Activated B cell treated with CpG ODN at 0.5 μM for 24 hours (primary cell): Measurements from ENCODE around the gene KRCC1. TPM values are rescaled to one million over a fixed set of nuclear protein-coding genes. Genes with fewer than 3 reads are reported as not detected.

Experiments used
- ATAC-seq: fragments of 200-7000 bp; cut with Tn5 transposase; one replicate; pipeline ENCODE4 v1.10.0; 2021; ENCODE audit warnings: low read depth, mild to moderate bottlenecking, moderate library complexity
- CTCF ChIA-PET: fragments of 350-600 bp; sonication (Branson Sonifier 250); formaldehyde crosslinking; loops from one replicate; lab custom pipeline; 2021; ENCODE audit warnings: antibody characterized with exemption; lab: Charles Lee
- POLR2A ChIA-PET: fragments of 350-600 bp; sonication (Branson Sonifier 250); formaldehyde crosslinking; loops from one replicate; lab custom pipeline; 2021; ENCODE audit warnings: antibody characterized with exemption; lab: Charles Lee
- DNase-seq: peaks from one replicate; pipeline ENCODE4 v3.0.0; 2022
- H3K27ac Mint-ChIP-seq: one replicate; pipeline ENCODE4 v1.8.0; 2020; ENCODE audit warnings: mixed read lengths
- H3K27me3 Mint-ChIP-seq: one replicate; pipeline ENCODE4 v1.8.0; 2021; ENCODE audit warnings: mixed read lengths
- H3K36me3 Mint-ChIP-seq: one replicate; pipeline ENCODE4 v1.8.0; 2021; ENCODE audit warnings: low read depth, mixed read lengths
- H3K4me1 Mint-ChIP-seq: one replicate; pipeline ENCODE4 v1.8.0; 2021; ENCODE audit warnings: mixed read lengths
- H3K4me3 Mint-ChIP-seq: one replicate; pipeline ENCODE4 v1.8.0; 2020; ENCODE audit warnings: mild to moderate bottlenecking, mixed read lengths
- H3K9me3 Mint-ChIP-seq: one replicate; pipeline ENCODE4 v1.8.0; 2020; ENCODE audit warnings: mixed read lengths
- CTCF ChIP-seq: fragments of 200-600 bp; IDR thresholded peaks from one replicate; pipeline ENCODE4 v1.8.0; 2022; ENCODE audit warnings: antibody characterized with exemption, mild to moderate bottlenecking
- intact Hi-C: fragments of 100-400 bp; cut with micrococcal nuclease; formaldehyde crosslinking; loops from one replicate; pipeline ENCODE4 v1.15.1; 2024
- total RNA-seq: library from RNA; stranded (reverse); gene quantifications from 2 replicates; pipeline ENCODE4 v1.2.3, GENCODE V29; 2022

The KRCC1 gene
- total RNA-seq, 1 donor from 2014 or later = 20.8 TPM

- DNase-seq (no peak), ATAC-seq (no peak)
- Mint-ChIP-seq H3K36me3 (no peaks in the 10 kb centered on the region), H3K9me3 (no peaks in the 10 kb centered on the region), H3K27me3 (no peaks in the 10 kb centered on the region), H3K4me3 (no peak overlapping the region), H3K4me1 (no peaks in the 10 kb centered on the region), H3K27ac (no peak overlapping the region)
- ChIA-PET CTCF (no interaction called here), POLR2A (no interaction called here)
- intact Hi-C loops = loop anchor here (10.0 kb wide), 1 partner anchor 238 kb away; no protein-coding TSS in a partner anchor
- TF ChIP-seq CTCF = no peak
These were observed 11.0 kb upstream of the KRCC1 start for GRCh38 chr2:88066543-88066942.

DNA sequence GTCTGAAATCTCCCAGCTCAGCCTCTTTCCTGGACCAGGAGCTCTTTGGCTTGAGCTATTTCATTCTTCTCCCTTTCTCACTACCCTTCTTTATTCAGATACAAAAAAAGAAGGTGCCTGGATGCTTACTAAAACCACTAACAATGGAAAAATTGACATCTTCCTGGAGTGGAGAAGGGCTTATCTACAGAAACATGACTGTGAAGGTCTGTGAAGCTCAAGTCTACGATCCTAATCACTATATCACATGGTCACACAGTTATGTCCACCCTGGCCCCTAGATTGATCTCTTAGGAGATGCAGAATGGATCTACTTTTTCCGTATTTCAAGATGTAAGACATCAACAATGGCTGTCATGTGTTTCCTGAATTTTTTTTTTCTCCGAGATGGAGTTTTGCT, 5.7 kb upstream of the KRCC1 start:
- ChIA-PET CTCF (interaction anchor here (1.1 to 2.6 kb wide), 9 partner anchors 10 to 108 kb away, joined by 3 to 40 read pairs (median 5); partner anchors contain the start of gene THNSL2), POLR2A (no interaction called here)
- Mint-ChIP-seq H3K27me3 (no peaks in the 10 kb centered on the region), H3K9me3 (no peaks in the 10 kb centered on the region), H3K27ac (no peak overlapping the region), H3K4me3 (no peak overlapping the region), H3K36me3 (no peaks in the 10 kb centered on the region), H3K4me1 (peaks cover 2% of the 10 kb centered on the region)
- ATAC-seq (no peak), DNase-seq (no peak)
- intact Hi-C loops = loop anchor here (10.0 kb wide), 1 partner anchor 244 kb away; no protein-coding TSS in a partner anchor
- no peak for TF ChIP-seq CTCF

- Mint-ChIP-seq H3K27me3 (no peaks in the 10 kb centered on the region), H3K36me3 (no peaks in the 10 kb centered on the region), H3K27ac (no peak overlapping the region), H3K4me1 (peaks cover 6% of the 10 kb centered on the region), H3K4me3 (no peak overlapping the region), H3K9me3 (no peaks in the 10 kb centered on the region)
- CTCF ChIA-PET = interaction anchor here (1.0 to 2.6 kb wide), 18 partner anchors 8 to 127 kb away, joined by 3 to 40 read pairs (median 4); partner anchors contain the start of gene THNSL2
- POLR2A ChIA-PET = interaction anchor here (1.8 kb wide), 1 partner anchor 44 kb away, joined by 13 read pairs; the partner anchor contains the start of gene RNU2-63P
- ATAC-seq = no peak
- TF ChIP-seq CTCF = no peak
- DNase-seq = no peak
- intact Hi-C loops = loop anchor here (1.0 to 10.0 kb wide), 3 partner anchors 99 to 244 kb away; no protein-coding TSS in a partner anchor
These were observed 5.3 kb upstream of the KRCC1 start for GRCh38 chr2:88060907-88061275.

DNA sequence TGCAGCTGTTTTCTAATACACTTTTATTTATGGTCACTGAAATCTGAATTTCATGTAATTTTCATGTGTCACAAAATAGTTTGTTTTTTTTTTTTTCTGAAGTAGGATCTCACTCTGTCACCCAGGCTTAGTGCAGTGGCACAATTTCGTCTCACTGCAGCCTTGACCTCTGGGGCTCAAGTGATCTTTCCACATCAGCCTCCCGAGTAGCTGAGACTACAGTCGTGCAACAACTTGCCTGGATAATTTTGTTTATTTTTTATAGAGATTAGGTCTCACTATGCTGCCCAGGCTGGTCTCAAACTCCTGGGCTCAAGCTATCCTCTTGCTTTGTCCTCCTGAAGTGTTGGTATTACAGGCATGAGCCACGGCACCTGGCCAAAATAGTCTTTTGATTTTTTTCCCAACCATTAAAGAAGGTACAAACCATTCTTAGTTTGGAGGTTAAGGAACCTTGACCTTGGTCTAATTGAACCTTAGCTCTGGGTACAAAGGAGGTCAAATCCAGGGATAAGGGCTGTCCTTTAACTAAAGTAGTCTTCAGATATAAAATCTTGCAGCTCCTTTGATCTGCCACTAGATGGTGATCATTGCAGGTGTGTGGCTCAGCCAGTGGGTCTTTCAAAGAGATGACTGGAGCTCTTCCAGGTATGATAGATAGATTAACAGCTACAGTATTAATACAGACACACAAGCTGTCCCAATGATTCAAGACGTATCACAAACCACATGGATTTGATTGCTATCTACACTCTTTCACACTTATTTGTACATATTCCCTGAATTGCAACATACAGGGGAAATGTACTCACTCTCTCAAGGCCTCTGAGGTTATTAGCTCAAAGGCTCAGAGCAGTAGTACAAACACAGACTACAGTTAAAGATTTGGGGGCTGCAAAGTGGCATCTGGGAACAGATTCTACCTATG, 4.7 kb upstream of the KRCC1 start:
- no peaks in the 10 kb centered on the region for H3K27me3 Mint-ChIP-seq
- no peaks in the 10 kb centered on the region for H3K9me3 Mint-ChIP-seq
- no peaks in the 10 kb centered on the region for H3K36me3 Mint-ChIP-seq
- POLR2A ChIA-PET = interaction anchor here (1.8 kb wide), 1 partner anchor 44 kb away, joined by 13 read pairs; the partner anchor contains the start of gene RNU2-63P
- H3K4me3 Mint-ChIP-seq = no peak overlapping the region
- intact Hi-C loops = loop anchor here (1.0 to 10.0 kb wide), 5 partner anchors 100 to 1615 kb away; partner anchors contain the start of genes CHMP3 and KDM3A
- H3K4me1 Mint-ChIP-seq = peaks cover 8% of the 10 kb centered on the region
- ATAC-seq (no peak), DNase-seq (no peak)
- TF ChIP-seq CTCF = no peak
- CTCF ChIA-PET = interaction anchor here (0.7 to 2.6 kb wide), 24 partner anchors 9 to 609 kb away, joined by 3 to 40 read pairs (median 4); partner anchors contain the start of genes RNU2-63P and THNSL2
- H3K27ac Mint-ChIP-seq = no peak overlapping the region

- H3K4me1 Mint-ChIP-seq = peaks cover 29% of the 10 kb centered on the region
- no peak for TF ChIP-seq CTCF
- H3K27ac Mint-ChIP-seq = no peak overlapping the region
- no peak for DNase-seq
- CTCF ChIA-PET = interaction anchor here (1.2 kb wide), 1 partner anchor 102 kb away, joined by 3 read pairs; no protein-coding TSS in a partner anchor
- H3K36me3 Mint-ChIP-seq = peaks cover 16% of the 10 kb centered on the region
- ATAC-seq = no peak
- intact Hi-C loops = loop anchor here (5.0 to 10.0 kb wide), 2 partner anchors 1496 to 1613 kb away; partner anchors contain the start of genes CHMP3 and KDM3A
- H3K9me3 Mint-ChIP-seq = no peaks in the 10 kb centered on the region
- POLR2A ChIA-PET = no interaction called here
- no peak overlapping the region for H3K4me3 Mint-ChIP-seq
- no peaks in the 10 kb centered on the region for H3K27me3 Mint-ChIP-seq
These were observed 2.6 kb upstream of the KRCC1 start for GRCh38 chr2:88058191-88058590.
